HG03565 (cell line): Measurements from ENCODE around the gene FILIP1L.

Experiments used
- ATAC-seq: cut with Tn5 transposase; IDR thresholded peaks from one replicate; pipeline ENCODE4 v1.9.1; 2021; ENCODE audit warnings: mild to moderate bottlenecking, moderate library complexity; ENCODE audit not compliant: unreplicated experiment

Gene FILIP1L

GRCh38 chr3:99981138-99981537, 133.2 kb downstream of the FILIP1L start:
- ATAC-seq = no peak

- ATAC-seq = no peak
These were observed 133.7 kb downstream of the FILIP1L start for GRCh38 chr3:99980606-99981005.

- no peak for ATAC-seq
These were observed 136.1 kb downstream of the FILIP1L start for GRCh38 chr3:99978221-99978620.

GRCh38 chr3:99976584-99976983, 137.7 kb downstream of the FILIP1L start:
- no peak for ATAC-seq

GRCh38 chr3:99974989-99975388, 139.3 kb downstream of the FILIP1L start:
- ATAC-seq = no peak

GRCh38 chr3:99972380-99973104, 141.8 kb downstream of the FILIP1L start:
- no peak for ATAC-seq

- ATAC-seq = no peak
These were observed 142.5 kb downstream of the FILIP1L start for GRCh38 chr3:99971761-99972160.

- ATAC-seq = peak; percentile 90
These were observed 144.1 kb downstream of the FILIP1L start for GRCh38 chr3:99970198-99970597.

GRCh38 chr3:99969136-99969535, 145.2 kb downstream of the FILIP1L start:
- ATAC-seq = no peak

GRCh38 chr3:99967796-99968195, 146.5 kb downstream of the FILIP1L start:
- no peak for ATAC-seq

- ATAC-seq = no peak
These were observed 147.5 kb downstream of the FILIP1L start for GRCh38 chr3:99966662-99967416.

- no peak for ATAC-seq
These were observed 148.5 kb downstream of the FILIP1L start for GRCh38 chr3:99965681-99966408.

GRCh38 chr3:99965077-99965476, 149.2 kb downstream of the FILIP1L start:
- no peak for ATAC-seq

- no peak for ATAC-seq
These were observed 151.6 kb downstream of the FILIP1L start for GRCh38 chr3:99962703-99963102.

GRCh38 chr3:99961756-99962515, 152.4 kb downstream of the FILIP1L start:
- ATAC-seq = no peak

GRCh38 chr3:99960941-99961340, 153.4 kb downstream of the FILIP1L start:
- ATAC-seq = no peak

GRCh38 chr3:99960123-99960878, 154.0 kb downstream of the FILIP1L start:
- ATAC-seq = no peak

GRCh38 chr3:99958222-99958912, 155.9 kb downstream of the FILIP1L start:
- ATAC-seq = no peak

GRCh38 chr3:99957151-99957796, 157.0 kb downstream of the FILIP1L start:
- ATAC-seq = no peak
